Activated CD8-positive, alpha-beta T cell treated with anti-CD3 and anti-CD28 coated beads for 36 hours (primary cell): Measurements from ENCODE around the gene SKI. TPM values are rescaled to one million over a fixed set of nuclear protein-coding genes. Genes with fewer than 3 reads are reported as not detected.

Source experiments
- ATAC-seq: fragments of 200-7000 bp; cut with Tn5 transposase; one replicate; pipeline ENCODE4 v1.10.0; 2021; ENCODE audit warnings: mild to moderate bottlenecking, moderate library complexity
- CTCF ChIA-PET: fragments of 350-600 bp; sonication (Branson Sonifier 250); formaldehyde crosslinking; loops from one replicate; lab custom pipeline; 2021; ENCODE audit warnings: antibody characterized with exemption; lab: Charles Lee
- POLR2A ChIA-PET: fragments of 350-600 bp; sonication (Branson Sonifier 250); formaldehyde crosslinking; loops from one replicate; lab custom pipeline; 2021; ENCODE audit warnings: antibody characterized with exemption; lab: Charles Lee
- DNase-seq: peaks from one replicate; pipeline ENCODE4 v3.0.0-alpha.2; 2020
- H3K27ac Mint-ChIP-seq: one replicate; pipeline ENCODE4 v1.8.0; 2021; ENCODE audit warnings: mild to moderate bottlenecking, mixed read lengths
- H3K27me3 Mint-ChIP-seq: one replicate; pipeline ENCODE4 v1.8.0; 2021; ENCODE audit warnings: mixed read lengths
- H3K36me3 Mint-ChIP-seq: one replicate; pipeline ENCODE4 v1.8.0; 2021; ENCODE audit warnings: low read depth, mixed read lengths
- H3K4me1 Mint-ChIP-seq: one replicate; pipeline ENCODE4 v1.8.0; 2021; ENCODE audit warnings: low read depth, mixed read lengths
- H3K4me3 Mint-ChIP-seq: one replicate; pipeline ENCODE4 v1.8.0; 2021; ENCODE audit warnings: mild to moderate bottlenecking, moderate library complexity, mixed read lengths
- H3K9me3 Mint-ChIP-seq: one replicate; pipeline ENCODE4 v1.8.0; 2021; ENCODE audit warnings: mixed read lengths
- CTCF ChIP-seq: fragments of 200-600 bp; IDR thresholded peaks from one replicate; pipeline ENCODE4 v1.8.0; 2022; ENCODE audit warnings: antibody characterized with exemption, mild to moderate bottlenecking
- intact Hi-C: fragments of 100-400 bp; cut with micrococcal nuclease; formaldehyde crosslinking; loops from one replicate; pipeline ENCODE4 v1.10.0; 2022
- total RNA-seq, 2 experiments: library from RNA; stranded (reverse); gene quantifications; one replicate each; pipeline ENCODE4 v1.2.3, GENCODE V29; 2021

The SKI gene
- total RNA-seq, 2 experiments from 2014 or later: 27.5 to 28.3 TPM

DNA sequence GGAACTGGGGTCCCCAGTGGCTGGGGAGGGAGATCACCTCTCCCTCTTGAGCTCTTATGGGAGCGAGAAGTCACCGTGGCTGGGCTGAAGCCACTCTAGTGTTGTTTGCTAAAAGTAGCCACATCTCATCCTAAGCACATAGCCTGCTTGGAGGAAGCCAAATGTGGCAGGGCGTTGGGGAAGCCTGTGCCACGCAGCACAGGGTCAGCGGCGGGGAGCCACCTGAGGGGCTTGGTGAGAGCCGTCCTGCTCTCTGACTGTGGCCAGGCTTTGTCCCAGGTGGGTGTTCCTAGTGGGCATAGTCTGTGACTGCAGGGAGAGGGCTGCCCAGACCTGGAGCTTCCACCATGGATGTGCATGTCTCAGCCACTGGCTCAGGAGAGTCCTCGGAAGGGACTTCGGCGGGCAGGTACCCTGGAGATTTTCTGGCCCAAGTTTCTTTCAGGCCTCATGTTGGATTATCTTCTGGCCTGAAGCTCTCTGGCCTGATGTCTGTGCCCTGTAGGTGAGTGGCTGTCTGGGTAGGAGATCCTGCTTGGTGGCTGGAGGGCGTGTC lies 124.3 kb downstream of the SKI start:
- CTCF ChIA-PET: no interaction called here
- ATAC-seq: no peak

GRCh38 chr1:2352897-2353550 lies 124.9 kb downstream of the SKI start:
- no peaks in the 10 kb centered on the region for H3K4me1 Mint-ChIP-seq

More for the DNA sequence above, 124.3 kb downstream of the SKI start:
- intact Hi-C loops: no loop called here
- POLR2A ChIA-PET: no interaction called here
- DNase-seq: no peak
- no peak overlapping the region for H3K27ac Mint-ChIP-seq
- no peaks in the 10 kb centered on the region for H3K4me1 Mint-ChIP-seq
- TF ChIP-seq CTCF: no peak
- H3K27me3 Mint-ChIP-seq: no peaks in the 10 kb centered on the region
- H3K4me3 Mint-ChIP-seq: no peak overlapping the region
- H3K9me3 Mint-ChIP-seq: no peaks in the 10 kb centered on the region
- no peaks in the 10 kb centered on the region for H3K36me3 Mint-ChIP-seq

GRCh38 chr1:2353551-2354438 lies 125.7 kb downstream of the SKI start:
- H3K27me3 Mint-ChIP-seq: no peaks in the 10 kb centered on the region
- ChIA-PET CTCF (no interaction called here), POLR2A (no interaction called here)
- no peaks in the 10 kb centered on the region for H3K36me3 Mint-ChIP-seq
- no peak for TF ChIP-seq CTCF
- H3K27ac Mint-ChIP-seq: no peak overlapping the region
- no peaks in the 10 kb centered on the region for H3K9me3 Mint-ChIP-seq
- ATAC-seq (no peak), DNase-seq (no peak)
- H3K4me1 Mint-ChIP-seq: no peaks in the 10 kb centered on the region
- no peak overlapping the region for H3K4me3 Mint-ChIP-seq
- intact Hi-C loops: no loop called here

More at GRCh38 chr1:2352897-2353550, 124.9 kb downstream of the SKI start:
- intact Hi-C loops: no loop called here
- ChIA-PET CTCF (no interaction called here), POLR2A (no interaction called here)
- no peak for TF ChIP-seq CTCF
- ATAC-seq: no peak
- H3K27me3 Mint-ChIP-seq: no peaks in the 10 kb centered on the region
- H3K9me3 Mint-ChIP-seq: no peaks in the 10 kb centered on the region
- no peak overlapping the region for H3K4me3 Mint-ChIP-seq
- no peaks in the 10 kb centered on the region for H3K36me3 Mint-ChIP-seq
- no peak for DNase-seq
- H3K27ac Mint-ChIP-seq: no peak overlapping the region

DNA sequence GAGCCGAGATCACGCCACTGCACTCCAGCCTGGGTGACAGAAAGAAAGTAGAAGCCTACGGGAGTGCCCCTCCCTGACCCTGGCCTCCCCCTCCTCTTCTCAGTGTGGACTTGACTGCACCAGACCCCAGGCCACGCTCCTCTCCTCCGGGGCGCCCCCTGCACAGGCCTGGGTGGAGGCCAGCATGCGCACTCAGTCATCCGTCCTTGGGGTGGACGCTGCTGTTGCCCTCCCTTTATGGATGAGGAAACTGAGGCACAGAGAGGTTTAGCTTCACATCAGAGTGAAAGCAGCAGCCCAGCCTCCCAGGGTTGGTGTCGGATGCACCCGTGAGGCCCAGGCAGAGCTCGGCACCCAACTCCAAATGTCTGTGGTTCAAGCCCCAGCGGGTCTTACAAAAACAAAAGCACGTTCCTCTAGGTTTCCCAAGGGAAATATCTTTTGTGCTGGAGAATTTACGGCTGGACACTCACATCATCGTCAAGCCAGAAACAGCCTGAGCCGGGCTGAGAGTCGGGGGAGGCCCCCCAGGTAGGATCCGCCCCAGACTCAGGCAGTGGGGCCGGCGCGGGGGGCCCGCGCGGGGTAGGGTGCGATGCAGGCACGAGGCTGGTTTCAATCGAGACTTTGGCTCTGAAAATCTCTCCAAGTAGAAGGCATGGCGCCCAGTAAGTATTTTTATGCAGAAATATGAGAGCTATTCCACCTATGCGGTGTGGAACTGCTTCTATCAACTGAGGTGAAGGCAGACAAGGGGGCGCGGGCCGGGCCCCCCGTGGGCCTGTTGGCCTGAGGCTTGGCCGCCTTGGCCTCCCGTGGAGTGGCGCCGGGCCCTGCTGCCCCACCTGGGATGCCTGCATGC lies 126.6 kb downstream of the SKI start:
- ATAC-seq (no peak), DNase-seq (no peak)
- Mint-ChIP-seq H3K36me3 (no peaks in the 10 kb centered on the region), H3K4me1 (no peaks in the 10 kb centered on the region), H3K9me3 (no peaks in the 10 kb centered on the region), H3K4me3 (no peak overlapping the region), H3K27me3 (no peaks in the 10 kb centered on the region), H3K27ac (no peak overlapping the region)
- ChIA-PET CTCF (no interaction called here), POLR2A (no interaction called here)
- no peak for TF ChIP-seq CTCF
- intact Hi-C loops: no loop called here
